CD1c-positive myeloid dendritic cell (primary cell): ENCODE results near the gene GPATCH3.
"Not testable (repeated sequence)": the region's sequence is repeated elsewhere in the genome, so short reads cannot be mapped to it uniquely, and the experiment has no call there.

Source experiments
- DNase-seq: peaks from one replicate; pipeline ENCODE4 v3.0.0-alpha.2; 2016; ENCODE audit errors: extremely low spot score

Gene GPATCH3

GRCh38 chr1:26913754-26914619, 13.7 kb upstream of the GPATCH3 start, which contains the start of gene NR0B2:
NR0B2 (minus strand) TSS chr1:26913975; CDS start chr1:26913940, 35 bp downstream.
- DNase-seq: no peak

- DNase-seq: no peak
These were observed 13.1 kb upstream of the GPATCH3 start for GRCh38 chr1:26913389-26913753.

- no peak for DNase-seq
These were observed 11.9 kb upstream of the GPATCH3 start for GRCh38 chr1:26912147-26912490.

GRCh38 chr1:26911399-26912146, 11.3 kb upstream of the GPATCH3 start:
- DNase-seq: no peak

GRCh38 chr1:26910343-26911160, 10.3 kb upstream of the GPATCH3 start:
- DNase-seq: no peak

DNA sequence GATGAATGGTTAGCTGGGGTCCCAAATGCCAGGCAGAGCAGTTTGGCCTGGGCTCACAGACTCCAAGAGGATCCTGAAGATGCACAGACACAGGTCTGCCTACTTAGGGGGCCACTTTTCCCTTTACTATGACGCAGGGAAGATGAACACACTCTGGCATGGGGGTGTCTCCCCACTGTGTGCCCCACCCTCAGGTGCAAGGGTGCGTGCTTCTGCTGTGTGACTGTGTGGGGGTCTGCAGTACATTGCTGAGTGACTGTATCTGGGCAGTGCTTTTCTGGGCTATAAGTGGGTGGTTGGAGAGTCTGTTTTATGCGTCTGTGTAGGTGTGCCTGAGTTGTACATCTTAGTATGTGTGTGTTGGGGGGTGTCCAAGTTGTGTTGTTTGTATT, 9.7 kb upstream of the GPATCH3 start:
- no peak for DNase-seq

- DNase-seq: no peak
These were observed 7.0 kb upstream of the GPATCH3 start for GRCh38 chr1:26907071-26907917.

DNA sequence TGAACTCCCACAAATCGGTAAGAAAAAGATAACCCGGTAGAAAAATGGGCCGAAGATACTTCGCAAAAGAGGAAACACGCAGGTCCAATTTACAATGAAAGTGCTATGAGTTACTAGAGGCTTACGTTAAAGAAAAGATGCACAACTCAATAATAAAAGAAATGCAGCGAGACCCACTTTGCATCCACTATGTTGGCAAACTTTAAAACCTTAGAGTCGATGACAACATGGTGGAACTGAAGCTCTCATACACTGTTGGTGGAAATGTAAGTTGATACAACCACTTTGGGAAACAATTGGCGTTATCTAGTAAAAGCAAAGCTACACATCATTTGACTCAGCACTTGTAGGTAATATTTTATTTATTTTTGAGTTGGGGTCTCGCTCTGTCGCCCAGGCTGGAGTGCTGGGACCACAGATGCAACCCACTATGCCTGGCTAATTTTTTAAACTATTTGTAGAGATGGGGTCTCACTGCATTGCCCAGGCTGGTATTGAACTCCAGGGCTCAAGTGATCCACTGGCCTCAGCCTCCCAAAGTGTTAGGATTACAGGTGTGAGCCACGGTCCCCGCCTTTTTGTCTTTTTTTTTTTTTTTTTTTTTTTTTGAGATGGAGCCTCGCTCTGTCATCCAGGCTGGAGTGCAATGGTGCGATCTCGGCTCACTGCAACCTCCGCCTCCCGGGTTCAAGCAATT, 696 bp upstream of the GPATCH3 start:
- no peak for DNase-seq

GRCh38 chr1:26897351-26897750, 2.9 kb downstream of the GPATCH3 start:
- no peak for DNase-seq

DNA sequence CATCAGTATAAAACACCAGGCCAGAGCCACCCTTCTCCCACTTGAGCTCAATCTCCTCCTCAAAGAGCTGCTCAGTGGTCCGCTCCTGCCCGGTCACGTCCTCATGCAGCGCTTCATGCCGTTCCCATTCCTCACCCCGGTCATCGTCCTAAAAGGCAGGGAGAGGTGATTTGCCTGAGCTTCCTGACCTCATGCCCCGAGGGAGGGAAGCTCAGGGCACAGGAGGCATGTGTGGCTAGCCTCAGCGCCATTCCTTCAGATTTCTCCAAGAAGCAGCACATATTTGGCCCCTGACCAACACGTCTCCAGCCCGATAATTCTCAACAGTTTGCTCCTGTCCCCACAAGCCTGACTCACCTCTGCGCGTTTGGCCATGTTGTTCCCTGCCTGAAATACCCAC, 6.0 kb downstream of the GPATCH3 start:
- no peak for DNase-seq

DNA sequence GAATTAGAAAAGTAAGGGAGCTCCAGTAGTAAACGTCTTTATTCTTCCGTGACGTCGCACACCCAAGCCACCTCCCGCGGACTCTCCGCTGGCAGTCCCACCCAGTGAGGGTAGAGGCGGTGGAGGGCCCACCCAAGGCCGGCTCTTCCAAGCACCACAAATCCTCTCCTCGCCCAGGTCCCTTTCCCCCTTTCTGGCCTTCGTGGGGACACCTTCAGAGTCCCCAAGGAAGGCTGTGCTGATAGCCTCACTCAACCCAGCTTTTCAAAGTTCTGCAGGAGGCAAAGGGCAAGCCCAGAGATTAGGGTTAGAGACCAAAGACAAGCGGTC, 9.8 kb downstream of the GPATCH3 start:
- no peak for DNase-seq

DNA sequence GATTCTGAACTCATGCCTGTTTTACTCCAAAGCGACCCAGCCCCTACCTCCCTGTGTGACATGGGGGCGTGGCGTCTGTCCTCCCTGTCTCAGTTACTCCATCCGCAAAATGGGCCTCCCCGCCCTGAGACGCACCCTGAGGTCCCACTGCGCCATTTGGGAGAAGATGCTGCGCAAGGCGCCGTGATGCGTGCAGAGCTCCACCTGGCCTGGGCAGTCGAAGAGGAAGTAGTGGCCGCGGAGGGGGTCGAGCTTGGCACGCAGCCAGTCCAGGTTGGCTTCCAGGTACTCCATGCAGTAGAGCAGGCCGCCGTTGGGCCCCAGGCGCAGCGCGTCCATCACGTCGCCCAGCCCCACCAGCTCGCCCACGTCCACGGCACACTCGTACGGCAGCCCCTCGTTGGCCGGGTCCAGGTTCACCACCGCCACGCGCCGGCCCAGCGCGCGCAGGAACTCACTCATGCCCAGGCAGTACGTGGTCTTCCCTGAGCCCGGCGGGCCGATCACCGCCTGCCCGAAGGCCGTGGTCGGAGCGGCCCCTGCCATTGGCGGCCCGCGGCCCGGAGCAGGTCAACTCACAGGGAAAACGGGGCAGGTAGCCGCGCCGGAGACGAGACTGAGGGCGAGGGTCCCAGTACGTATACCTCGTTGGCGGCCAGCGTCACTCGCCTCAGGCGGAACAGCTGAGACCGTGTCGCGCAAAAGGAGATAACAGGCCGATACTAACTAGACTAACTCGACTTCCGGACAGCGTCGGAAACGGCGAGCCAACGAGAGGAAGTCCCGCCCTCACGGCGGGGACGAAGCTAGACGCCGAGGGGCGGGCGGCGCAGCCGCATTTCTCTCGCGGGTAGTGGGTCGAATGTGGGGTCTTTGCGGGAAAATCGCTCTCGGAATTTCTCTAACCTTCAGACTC, 10.5 kb downstream of the GPATCH3 start, which contains the start of gene GPN2:
TSS of gene GPN2 (minus strand) at position 733 of the 916 bp plus-strand sequence. CDS start at position 546, 187 bp downstream.
- peak; percentile 82 for DNase-seq

DNA sequence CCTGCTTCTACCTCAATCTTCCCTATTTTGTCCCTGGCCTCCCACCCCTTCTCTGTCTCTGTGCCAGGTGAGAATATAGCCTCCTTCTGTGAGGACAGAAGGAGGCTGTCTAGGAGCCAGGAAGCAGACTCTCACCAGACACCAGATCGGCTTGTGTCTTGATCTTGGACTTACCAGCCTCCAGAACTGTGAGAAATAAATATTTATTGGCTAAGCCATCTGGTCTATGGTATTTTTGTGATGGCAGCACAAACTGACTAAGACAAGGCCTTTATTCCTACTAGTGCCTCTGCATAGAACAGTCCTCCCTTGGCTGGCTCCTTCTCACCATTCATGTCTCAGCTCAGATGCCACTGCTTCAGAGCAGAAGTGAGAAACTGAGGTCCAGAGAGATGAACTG, 12.0 kb downstream of the GPATCH3 start:
- no peak for DNase-seq

GRCh38 chr1:26887125-26887524, 13.1 kb downstream of the GPATCH3 start:
- peak; percentile 42 for DNase-seq

GRCh38 chr1:26882696-26883463, 17.4 kb downstream of the GPATCH3 start:
- DNase-seq: no peak

GRCh38 chr1:26881611-26882010, 18.7 kb downstream of the GPATCH3 start:
- DNase-seq: not testable (repeated sequence)

DNA sequence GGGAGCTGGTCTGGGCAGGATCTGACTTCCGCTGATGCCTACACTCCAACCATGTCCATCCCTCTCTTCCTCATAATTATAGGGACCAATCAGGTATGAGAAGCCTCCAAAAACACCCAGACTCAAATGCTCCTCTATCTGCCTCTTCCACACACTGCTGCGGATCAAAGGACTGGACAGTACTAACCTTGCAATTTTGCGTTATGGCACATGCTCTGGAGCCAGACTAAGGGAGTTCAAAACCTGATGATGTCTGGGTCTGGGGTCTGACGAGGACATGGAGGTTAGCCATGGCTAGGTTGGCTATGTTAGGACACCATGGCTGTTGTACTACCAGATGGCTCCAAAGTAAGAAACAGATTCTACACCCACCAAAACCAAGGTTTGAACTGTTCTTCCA, 20.5 kb downstream of the GPATCH3 start:
- no peak for DNase-seq

- DNase-seq: no peak
These were observed 22.9 kb downstream of the GPATCH3 start for GRCh38 chr1:26877326-26877725.

GRCh38 chr1:26874896-26875295, 25.4 kb downstream of the GPATCH3 start:
- no peak for DNase-seq
